Gastrocnemius medialis (tissue), 4 donors: Measurements from ENCODE around the gene SREBF1. TPM values are rescaled to one million over a fixed set of nuclear protein-coding genes. Genes with fewer than 3 reads are reported as not detected.
A peak's percentile ranks its signal among the peaks of the same experiment; 100 is the strongest.

Experiments
- ATAC-seq, 2 donors: fragments of 150-250 bp; one replicate each; pipeline ENCODE4 v1.9.1; 2016
- DNase-seq, 2 donors: peaks; one replicate each; pipeline ENCODE4 v3.0.0-alpha.2; 2019
- H3K27ac ChIP-seq, 4 donors: fragments of 200-600 bp; sonication (generic); 1 replicate in 1 of 4; 2 replicates in 3 of 4; pipeline ENCODE4 v1.5.1; 2016 to 2018; ENCODE audit warnings: mild to moderate bottlenecking in 2 of 4, moderate library complexity in 1 of 4
- H3K27me3 ChIP-seq, 3 donors: fragments of 200-600 bp; sonication (generic) in 2 of 3; 1 replicate in 1 of 3; 2 replicates in 2 of 3; pipeline versions ENCODE4 v1.5.1 to v1.6.0; 2016 to 2019; ENCODE audit warnings: mild to moderate bottlenecking in 1 of 3, moderate library complexity in 1 of 3
- H3K36me3 ChIP-seq, 2 donors: fragments of 200-600 bp; sonication (generic) in 1 of 2; one replicate each; pipeline ENCODE4 v1.5.1; 2017 to 2018
- H3K4me1 ChIP-seq, 2 donors: fragments of 200-600 bp; sonication (generic) in 1 of 2; one replicate each; pipeline ENCODE4 v1.5.1; 2016 to 2017; ENCODE audit warnings: mild to moderate bottlenecking in 2 of 2
- H3K4me3 ChIP-seq, 4 donors: fragments of 200-600 bp; sonication (generic) in 3 of 4; 1 replicate in 1 of 4; 2 replicates in 3 of 4; pipeline ENCODE4 v1.5.1; 2016 to 2019; ENCODE audit warnings: mild to moderate bottlenecking in 2 of 4
- H3K9me3 ChIP-seq, 3 donors: fragments of 200-600 bp; sonication (generic) in 2 of 3; 1 replicate in 1 of 3; 2 replicates in 2 of 3; pipeline ENCODE4 v1.5.1; 2016 to 2019
- POLR2A ChIP-seq, 2 donors: fragments of 450-650 bp; IDR thresholded peaks; one replicate each; pipeline ENCODE4 v1.6.1; 2017; ENCODE audit warnings: antibody characterized with exemption in 2 of 2, mild to moderate bottlenecking in 2 of 2, moderate library complexity in 2 of 2
- in situ Hi-C, 4 donors: fragments of 200-750 bp; cut with MboI; loops; one replicate each; pipeline versions ENCODE4 v1.15.0 to v1.8.0; 2017; ENCODE audit warnings: low sequenced_read_pairs in 4 of 4
- intact Hi-C: fragments of 100-400 bp; cut with DNase I; formaldehyde crosslinking; loops from one replicate; pipeline ENCODE4 v1.15.1; 2023; ENCODE audit warnings: low total_unique reads
- total RNA-seq, 4 donors: library from RNA; depleted of rRNA; stranded (reverse); fragments of >200 nt; gene quantifications; one replicate each; pipeline versions ENCODE4 v1.1.0 to v1.2.3, GENCODE V29; 2016
- TF ChIP-seq, protein P1 (sequence below), 5 experiments: fragments of 450-650 bp in 3 of 5; fragments of 200-600 bp in 2 of 5; sonication (generic) in 2 of 5; IDR thresholded peaks in 4 of 5; conservative IDR thresholded peaks in 1 of 5; 1 replicate in 4 of 5; 2 replicates in 1 of 5; pipeline ENCODE4 v1.5.1; 2016 to 2019; ENCODE audit warnings: antibody characterized with exemption in 5 of 5, mild to moderate bottlenecking in 3 of 5, moderate library complexity in 3 of 5

Gene SREBF1
- total RNA-seq, 4 donors from 2014 or later: 11.1 to 64.5 (median 32.3) TPM

DNA sequence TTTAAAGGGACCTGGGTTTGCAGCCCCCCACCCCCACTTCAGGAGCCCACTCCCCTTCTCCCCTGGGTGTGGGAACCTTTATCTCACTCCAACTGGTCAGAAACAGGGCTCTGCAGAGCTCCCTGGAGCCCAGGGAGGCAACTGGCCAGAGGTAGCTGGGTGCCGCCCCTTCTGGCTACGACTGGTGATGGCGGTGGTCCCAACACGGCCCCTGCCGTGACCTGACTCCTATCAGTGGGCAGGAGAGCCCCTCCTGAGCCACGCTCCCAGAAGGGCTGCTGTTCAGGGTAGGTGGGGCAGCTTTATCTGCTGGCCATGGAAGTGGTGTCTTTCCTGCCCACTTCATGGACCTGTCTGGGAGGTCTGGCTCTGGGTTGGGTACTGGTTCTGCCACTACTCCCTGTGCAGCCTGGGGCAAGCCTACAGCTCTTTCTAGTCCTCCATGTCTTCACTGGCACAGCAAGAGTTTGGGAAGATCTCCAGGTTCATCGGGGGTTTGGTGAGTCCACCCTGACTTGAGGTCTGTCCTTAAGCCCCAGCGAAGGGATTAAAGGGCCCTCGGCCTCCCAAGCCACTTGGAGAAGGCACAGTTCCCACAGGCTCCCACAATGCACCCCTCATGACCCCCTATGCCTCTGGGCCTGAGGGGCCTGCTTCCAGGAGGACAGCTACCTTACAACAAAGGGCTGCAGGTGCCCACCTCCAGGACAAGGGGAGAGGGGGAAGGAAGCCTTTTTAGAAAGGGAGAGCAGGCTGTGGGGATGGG, 5.5 kb upstream of the SREBF1 start:
- no peaks in the 10 kb centered on the region for H3K27me3 ChIP-seq
- DNase-seq: no peak
- intact Hi-C loops (loop anchor here (10.0 kb wide), 1 partner anchor 343 kb away; the partner anchor contains the start of gene ALKBH5), in situ Hi-C loops (no loop called here)
- no peak for ATAC-seq
- peak overlapping the region; percentile 97 to 100 (median 99) for H3K27ac ChIP-seq
- H3K4me1 ChIP-seq: peaks cover 47 to 72% of the 10 kb centered on the region in 2 donors
- no peaks in the 10 kb centered on the region for H3K9me3 ChIP-seq
- peaks cover 0 to 6% of the 10 kb centered on the region in 2 donors for H3K36me3 ChIP-seq
- H3K4me3 ChIP-seq: no peak overlapping the region
- TF ChIP-seq, protein P1, sequence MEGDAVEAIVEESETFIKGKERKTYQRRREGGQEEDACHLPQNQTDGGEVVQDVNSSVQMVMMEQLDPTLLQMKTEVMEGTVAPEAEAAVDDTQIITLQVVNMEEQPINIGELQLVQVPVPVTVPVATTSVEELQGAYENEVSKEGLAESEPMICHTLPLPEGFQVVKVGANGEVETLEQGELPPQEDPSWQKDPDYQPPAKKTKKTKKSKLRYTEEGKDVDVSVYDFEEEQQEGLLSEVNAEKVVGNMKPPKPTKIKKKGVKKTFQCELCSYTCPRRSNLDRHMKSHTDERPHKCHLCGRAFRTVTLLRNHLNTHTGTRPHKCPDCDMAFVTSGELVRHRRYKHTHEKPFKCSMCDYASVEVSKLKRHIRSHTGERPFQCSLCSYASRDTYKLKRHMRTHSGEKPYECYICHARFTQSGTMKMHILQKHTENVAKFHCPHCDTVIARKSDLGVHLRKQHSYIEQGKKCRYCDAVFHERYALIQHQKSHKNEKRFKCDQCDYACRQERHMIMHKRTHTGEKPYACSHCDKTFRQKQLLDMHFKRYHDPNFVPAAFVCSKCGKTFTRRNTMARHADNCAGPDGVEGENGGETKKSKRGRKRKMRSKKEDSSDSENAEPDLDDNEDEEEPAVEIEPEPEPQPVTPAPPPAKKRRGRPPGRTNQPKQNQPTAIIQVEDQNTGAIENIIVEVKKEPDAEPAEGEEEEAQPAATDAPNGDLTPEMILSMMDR (IDR thresholded peaks at IDR 0.05 in 4 of 5, conservative IDR thresholded peaks at IDR 0.05 in 1 of 5): no peak
- no peak for TF ChIP-seq POLR2A (IDR thresholded peaks at IDR 0.05)

DNA sequence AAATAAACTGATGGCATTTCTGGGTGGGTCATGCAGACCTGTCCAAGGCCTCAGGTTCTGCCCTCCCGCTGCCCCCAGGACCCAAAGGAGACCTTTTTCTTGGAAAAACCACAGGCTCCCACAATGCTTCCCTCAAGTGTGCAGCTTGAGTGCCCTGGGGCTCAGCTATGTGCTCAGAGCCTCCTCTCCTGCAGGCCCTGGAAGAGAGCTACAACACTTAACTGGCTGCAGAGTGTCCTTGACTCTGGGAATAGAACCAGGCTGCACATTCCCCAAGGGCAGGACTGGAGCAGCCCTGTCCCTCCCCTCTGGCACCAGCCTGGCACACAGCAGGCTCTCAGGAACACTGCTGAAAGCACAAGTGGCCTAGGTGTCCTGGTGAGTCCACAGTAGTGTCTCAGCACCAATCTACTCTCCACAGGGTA, 4.8 kb upstream of the SREBF1 start:
- Histone ChIP-seq H3K4me1 (peaks cover 50 to 77% of the 10 kb centered on the region in 2 donors), H3K27me3 (no peaks in the 10 kb centered on the region), H3K9me3 (no peaks in the 10 kb centered on the region), H3K4me3 (no peak overlapping the region), H3K27ac (peak overlapping the region; percentile 97 to 100 (median 99)), H3K36me3 (no peaks in the 10 kb centered on the region)
- TF ChIP-seq, protein P1 (IDR thresholded peaks at IDR 0.05 in 4 of 5, conservative IDR thresholded peaks at IDR 0.05 in 1 of 5): no peak
- peak in 1 of 2 donors; percentile 0 for TF ChIP-seq POLR2A (IDR thresholded peaks at IDR 0.05)
- intact Hi-C loops (loop anchor here (2.0 to 10.0 kb wide), 2 partner anchors 59 to 343 kb away; partner anchors contain the start of gene ALKBH5), in situ Hi-C loops (no loop called here)
- ATAC-seq: peak; percentile 6 to 27
- peak; percentile 59 to 85 for DNase-seq

DNA sequence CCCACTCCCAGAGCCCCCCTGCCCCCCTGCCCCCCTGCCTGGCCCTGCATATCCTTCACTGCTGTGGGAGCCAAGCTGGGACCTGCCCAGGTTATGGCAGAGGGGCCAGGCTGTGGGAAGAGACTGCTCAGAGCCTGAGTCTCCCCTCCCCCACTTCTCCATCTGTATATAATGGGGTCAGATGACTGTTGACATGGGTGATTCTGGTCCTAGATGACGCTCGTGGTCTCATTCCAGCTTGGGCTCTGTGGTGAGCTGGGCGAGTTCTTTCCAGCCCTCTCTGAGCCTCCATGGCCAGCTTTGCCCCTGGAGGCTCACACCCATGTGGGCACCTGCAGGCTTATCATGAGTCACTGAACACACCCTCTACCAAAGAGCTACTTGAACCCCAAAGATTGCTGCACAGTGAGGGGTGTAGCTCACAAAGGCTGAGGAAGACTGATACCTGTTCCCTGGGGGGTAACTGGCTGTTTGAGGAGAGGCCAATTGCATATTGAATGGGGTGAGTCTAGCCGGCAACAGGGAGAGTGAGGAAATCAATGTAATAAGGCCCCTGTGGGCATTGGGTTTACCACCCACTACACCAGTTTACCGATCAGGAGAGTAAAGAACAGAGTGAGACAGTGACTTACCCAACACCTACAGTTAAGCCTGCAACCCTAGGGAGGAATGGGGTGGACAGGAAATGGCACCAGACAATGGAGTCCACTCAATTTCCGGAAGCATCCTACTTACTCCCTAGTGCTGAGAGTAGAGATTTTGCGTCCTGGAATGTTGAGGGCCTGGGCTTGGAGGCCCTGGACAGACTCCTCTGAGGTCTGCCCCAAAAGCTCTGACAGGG, 4.2 kb upstream of the SREBF1 start:
- H3K4me3 ChIP-seq: peak overlapping the region; percentile 49 to 61 (median 56)
- H3K27ac ChIP-seq: peak overlapping the region; percentile 97 to 100 (median 99)
- H3K4me1 ChIP-seq: peaks cover 50 to 77% of the 10 kb centered on the region in 2 donors
- DNase-seq: no peak
- no peaks in the 10 kb centered on the region for H3K36me3 ChIP-seq
- ATAC-seq: peak in 1 of 2 donors; percentile 1
- no peak for TF ChIP-seq POLR2A (IDR thresholded peaks at IDR 0.05)
- TF ChIP-seq, protein P1 (IDR thresholded peaks at IDR 0.05 in 4 of 5, conservative IDR thresholded peaks at IDR 0.05 in 1 of 5): no peak
- intact Hi-C loops (loop anchor here (2.0 to 10.0 kb wide), 2 partner anchors 58 to 344 kb away; partner anchors contain the start of gene ALKBH5), in situ Hi-C loops (no loop called here)
- no peaks in the 10 kb centered on the region for H3K9me3 ChIP-seq
- H3K27me3 ChIP-seq: no peaks in the 10 kb centered on the region

DNA sequence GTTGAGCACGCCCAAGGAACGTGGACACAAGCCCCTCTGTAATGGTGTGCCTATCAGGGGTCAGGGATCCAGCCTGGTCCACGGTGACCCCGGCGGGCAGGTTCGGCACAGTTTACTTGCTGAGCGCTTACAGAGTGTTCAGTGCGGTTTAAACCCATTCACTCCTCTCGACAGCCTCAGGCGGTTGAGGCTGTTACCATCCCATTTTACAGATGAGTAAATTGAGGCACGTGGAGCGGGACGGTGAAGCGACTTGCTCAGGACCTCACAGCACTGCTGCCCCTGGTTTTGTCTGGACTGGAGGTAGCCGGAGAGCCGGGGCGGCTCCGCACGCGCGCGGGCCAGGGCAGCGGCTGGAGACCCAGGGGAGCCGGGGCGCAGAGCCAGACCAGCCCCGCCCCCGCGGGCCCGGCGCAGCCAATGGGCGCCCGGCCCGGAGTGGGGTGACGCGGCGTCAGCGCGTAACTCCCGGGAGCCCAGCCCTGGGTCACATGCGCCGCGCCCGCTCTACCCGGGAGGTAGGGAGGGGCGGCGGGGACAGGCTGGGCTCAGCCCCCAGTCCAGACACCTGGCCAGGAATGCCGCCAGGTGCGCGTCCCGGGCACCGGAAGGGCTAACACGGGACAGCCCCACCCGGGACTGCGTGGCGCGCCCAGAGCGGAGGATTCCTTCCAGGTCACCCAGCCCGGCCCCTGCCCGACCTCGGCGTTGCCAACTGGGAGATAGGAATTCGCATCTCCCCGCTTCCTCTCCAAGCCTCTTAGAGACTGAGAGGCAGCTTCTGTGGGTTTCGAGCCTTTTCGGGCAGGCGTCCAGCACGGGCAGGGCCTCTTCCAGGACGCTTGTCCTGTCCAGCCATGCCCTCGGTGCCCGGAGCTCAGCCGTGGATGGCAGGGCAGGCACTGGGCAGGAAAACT, 3.3 kb upstream of the SREBF1 start:
- Histone ChIP-seq H3K36me3 (no peaks in the 10 kb centered on the region), H3K9me3 (no peaks in the 10 kb centered on the region), H3K27ac (peak overlapping the region; percentile 97 to 100 (median 99)), H3K4me1 (peaks cover 60 to 87% of the 10 kb centered on the region in 2 donors), H3K4me3 (peak overlapping the region; percentile 49 to 61 (median 56)), H3K27me3 (no peaks in the 10 kb centered on the region)
- in situ Hi-C loops: no loop called here
- peak; percentile 90 to 95 for TF ChIP-seq POLR2A (IDR thresholded peaks at IDR 0.05)
- TF ChIP-seq, protein P1 (IDR thresholded peaks at IDR 0.05 in 4 of 5, conservative IDR thresholded peaks at IDR 0.05 in 1 of 5): peak in 1 of 5 experiments; percentile 34
- peak; percentile 32 to 39 for ATAC-seq
- intact Hi-C loops: loop anchor here (2.0 to 10.0 kb wide), 2 partner anchors 57 to 345 kb away; partner anchors contain the start of gene ALKBH5
- peak; percentile 87 to 94 for DNase-seq
